Omental fat pad (tissue), 4 donors: ENCODE measurements around the gene MAFG. TPM values are rescaled to one million over a fixed set of nuclear protein-coding genes. Genes with fewer than 3 reads are reported as not detected.

ENCODE experiments used
- ATAC-seq: fragments of 150-250 bp; one replicate; pipeline ENCODE4 v1.9.1; 2016; ENCODE audit warnings: mild to moderate bottlenecking, moderate library complexity; ENCODE audit not compliant: low FRiP score
- DNase-seq: peaks from one replicate; pipeline ENCODE4 v3.0.0-alpha.2; 2019; ENCODE audit warnings: low spot score
- total RNA-seq, 4 donors: library from RNA; depleted of rRNA; stranded (reverse); fragments of >200 nt; gene quantifications; one replicate each; pipeline ENCODE4 v1.1.0, GENCODE V29; 2016
- TF ChIP-seq, protein P1 (sequence below), 3 donors: fragments of 450-650 bp; IDR thresholded peaks; one replicate each; pipeline ENCODE4 v1.5.1; 2016 to 2017; ENCODE audit warnings: antibody characterized with exemption in 3 of 3, mild to moderate bottlenecking in 3 of 3, moderate library complexity in 2 of 3

MAFG gene
- total RNA-seq, 4 donors from 2014 or later: 22.2 to 31.5 (median 25.6) TPM

DNA sequence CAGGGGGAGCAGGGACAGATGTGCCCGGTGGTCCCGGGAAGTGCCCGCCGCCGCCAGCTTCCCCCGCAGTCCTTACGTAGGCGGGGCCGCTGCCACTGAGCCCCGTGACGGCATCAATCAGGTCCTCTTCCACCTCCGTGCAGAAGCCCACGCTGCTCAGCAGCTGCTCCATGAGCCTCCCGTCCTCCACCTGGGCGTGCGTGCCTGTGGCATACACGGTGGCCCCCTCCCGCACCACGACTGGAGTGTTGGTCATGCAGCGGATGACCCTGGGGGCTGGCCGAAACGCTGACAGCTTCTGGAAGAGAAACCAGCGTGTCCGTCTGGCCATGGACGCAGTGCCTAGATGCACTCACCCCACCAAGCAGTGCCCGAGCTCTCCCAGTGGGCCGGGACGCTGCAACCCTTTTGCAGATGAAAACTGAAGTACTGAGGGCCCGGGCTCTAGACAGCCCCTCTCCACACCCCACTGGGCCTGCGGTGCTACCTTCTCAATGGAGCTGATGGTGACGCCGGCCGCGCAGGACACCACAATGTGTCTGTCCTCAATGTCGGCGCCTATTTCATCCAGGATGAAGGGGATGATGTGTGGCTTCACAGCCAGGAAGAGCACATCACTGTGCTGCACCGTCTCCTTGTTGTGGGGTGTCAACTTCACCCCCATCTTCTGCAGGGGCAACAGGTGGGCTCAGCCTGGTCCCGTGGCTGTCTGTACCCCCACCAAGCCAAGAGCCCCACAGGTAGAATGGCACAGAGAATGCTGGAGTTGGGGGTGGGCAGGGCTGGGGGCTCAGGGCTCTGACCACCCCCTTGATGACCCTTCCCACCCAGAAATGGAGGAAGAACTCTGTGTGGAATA lies 7.5 kb upstream of the MAFG start:
- TF ChIP-seq, protein P1, sequence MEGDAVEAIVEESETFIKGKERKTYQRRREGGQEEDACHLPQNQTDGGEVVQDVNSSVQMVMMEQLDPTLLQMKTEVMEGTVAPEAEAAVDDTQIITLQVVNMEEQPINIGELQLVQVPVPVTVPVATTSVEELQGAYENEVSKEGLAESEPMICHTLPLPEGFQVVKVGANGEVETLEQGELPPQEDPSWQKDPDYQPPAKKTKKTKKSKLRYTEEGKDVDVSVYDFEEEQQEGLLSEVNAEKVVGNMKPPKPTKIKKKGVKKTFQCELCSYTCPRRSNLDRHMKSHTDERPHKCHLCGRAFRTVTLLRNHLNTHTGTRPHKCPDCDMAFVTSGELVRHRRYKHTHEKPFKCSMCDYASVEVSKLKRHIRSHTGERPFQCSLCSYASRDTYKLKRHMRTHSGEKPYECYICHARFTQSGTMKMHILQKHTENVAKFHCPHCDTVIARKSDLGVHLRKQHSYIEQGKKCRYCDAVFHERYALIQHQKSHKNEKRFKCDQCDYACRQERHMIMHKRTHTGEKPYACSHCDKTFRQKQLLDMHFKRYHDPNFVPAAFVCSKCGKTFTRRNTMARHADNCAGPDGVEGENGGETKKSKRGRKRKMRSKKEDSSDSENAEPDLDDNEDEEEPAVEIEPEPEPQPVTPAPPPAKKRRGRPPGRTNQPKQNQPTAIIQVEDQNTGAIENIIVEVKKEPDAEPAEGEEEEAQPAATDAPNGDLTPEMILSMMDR (IDR thresholded peaks at IDR 0.05): no peak
- no peak for ATAC-seq
- DNase-seq: no peak

DNA sequence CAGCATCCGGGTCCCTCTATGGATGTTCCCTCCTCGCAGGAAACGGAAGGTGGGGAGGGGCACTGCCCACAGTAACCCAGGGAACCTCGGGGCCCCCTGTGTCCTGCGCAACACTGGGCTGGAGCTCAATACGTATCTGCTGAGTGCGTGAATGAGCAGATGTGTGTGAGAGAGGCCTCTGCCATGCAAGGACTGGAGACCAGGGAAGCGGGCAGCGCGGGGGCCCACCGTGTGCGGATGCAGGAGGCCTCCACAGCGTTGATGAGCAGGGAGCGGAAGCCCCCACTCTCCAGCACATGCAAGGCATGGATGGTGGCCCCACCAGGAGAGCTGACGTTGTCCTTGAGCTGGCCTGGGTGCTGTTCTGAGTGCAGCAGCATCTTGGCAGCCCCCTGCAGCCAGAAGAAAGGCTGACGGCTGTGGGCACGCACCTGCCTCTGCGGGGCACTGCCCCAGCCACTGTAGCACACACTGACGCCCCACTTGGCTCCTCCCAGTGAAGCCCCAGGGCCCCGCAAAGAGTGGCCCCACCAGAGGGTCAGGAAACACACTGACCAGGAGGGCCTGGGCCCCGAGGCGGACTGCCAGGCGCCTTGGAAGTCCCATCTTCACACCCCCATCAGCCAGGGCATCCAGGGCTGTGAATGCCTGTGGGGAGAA lies 6.7 kb upstream of the MAFG start:
- TF ChIP-seq, protein P1 (IDR thresholded peaks at IDR 0.05): no peak
- ATAC-seq (no peak), DNase-seq (no peak)

DNA sequence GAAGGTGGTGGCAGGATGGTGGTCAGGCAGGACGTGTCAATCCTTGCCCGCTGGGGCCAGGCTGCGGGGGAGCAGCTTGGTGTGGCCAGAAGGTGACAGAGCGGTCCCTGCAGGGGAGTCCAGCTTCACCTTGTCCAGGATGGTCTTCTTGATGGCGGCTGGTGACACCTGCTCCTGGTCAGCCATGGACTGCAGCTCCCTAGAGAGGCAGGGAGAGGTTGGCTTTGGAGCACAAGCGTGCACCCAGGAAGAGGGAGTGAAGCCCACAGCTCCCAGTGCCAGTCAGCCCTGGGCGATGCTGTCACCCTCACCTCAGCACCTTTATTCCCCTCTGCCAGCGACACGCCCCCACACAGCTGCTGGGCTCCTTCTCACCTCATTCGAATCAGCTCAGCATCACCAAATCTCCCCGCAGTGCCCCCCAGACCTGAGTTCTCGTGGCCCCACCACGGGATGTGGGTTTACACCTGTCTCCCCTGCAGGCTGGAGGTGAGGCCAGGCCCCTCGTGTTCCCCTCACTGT lies 5.7 kb upstream of the MAFG start:
- TF ChIP-seq, protein P1 (IDR thresholded peaks at IDR 0.05): no peak
- no peak for DNase-seq
- ATAC-seq: no peak

DNA sequence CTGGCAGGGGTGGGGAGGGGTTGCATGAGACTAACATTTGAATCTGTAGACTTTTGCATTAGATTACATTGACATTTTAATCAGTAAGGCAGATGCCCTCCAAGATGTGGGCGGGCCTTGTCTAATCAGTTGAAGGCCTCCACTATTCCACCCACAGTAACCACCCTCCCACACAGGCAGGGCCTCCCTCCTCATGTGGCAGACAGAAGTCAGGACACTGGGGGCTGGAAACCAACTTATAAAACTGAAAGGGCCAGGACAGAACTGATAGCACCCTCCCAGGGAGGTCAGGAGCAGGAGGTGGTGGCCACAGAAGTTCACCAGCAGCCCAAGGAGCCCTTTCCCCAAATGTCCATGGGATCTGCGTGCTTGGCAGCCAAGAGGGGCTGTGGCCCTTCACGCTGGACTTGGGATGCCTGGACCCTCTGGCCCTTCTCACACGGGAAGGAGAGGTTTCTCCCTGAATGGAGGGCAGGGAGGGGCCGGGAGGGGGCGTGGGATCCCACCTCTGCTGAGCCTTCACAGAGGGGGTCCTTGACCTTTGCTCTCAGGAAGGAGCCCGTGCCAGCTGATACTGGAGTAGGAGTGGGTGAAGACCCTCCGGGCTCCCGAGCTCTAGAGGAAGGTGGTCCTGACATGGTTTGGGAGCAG lies 4.9 kb upstream of the MAFG start:
- ATAC-seq (no peak), DNase-seq (no peak)
- TF ChIP-seq, protein P1 (IDR thresholded peaks at IDR 0.05): no peak

DNA sequence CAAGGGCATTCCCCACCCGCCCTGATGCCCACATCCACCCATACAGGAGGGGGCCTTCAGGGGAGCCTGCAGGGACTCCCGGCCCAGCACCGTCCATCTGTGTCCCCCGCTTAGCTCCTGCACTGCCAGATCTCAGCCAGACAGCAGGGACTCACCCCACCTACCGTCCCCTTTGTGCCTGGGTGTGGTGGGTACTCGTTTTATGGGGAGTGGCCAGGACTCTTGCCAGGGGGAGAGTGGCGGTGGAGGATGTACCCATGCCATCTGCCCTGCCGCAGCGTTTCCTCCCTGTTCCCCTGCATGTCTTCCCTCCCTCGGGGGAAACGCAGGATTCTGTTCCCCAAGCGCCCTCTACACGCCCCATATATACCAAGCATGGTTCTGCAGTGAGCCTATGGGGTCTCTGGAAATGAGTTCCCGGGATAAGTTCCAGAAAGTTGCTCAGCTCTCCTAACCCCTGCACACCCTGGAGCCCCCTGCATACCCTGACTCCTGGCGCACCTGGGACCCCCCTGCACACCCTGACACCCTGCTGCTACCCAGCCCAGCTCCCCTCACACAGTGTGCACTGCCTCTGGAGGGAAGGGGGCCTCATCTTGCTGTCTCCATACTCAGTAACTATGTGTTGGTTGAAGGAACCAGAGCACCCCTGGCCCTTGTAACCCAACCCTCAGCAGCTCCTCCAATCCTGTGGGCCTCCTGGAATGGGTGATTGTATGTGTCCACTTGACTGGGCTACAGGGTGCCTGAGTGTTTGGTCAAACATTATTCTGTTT lies 4.2 kb upstream of the MAFG start:
- TF ChIP-seq, protein P1 (IDR thresholded peaks at IDR 0.05): no peak
- ATAC-seq (no peak), DNase-seq (no peak)

DNA sequence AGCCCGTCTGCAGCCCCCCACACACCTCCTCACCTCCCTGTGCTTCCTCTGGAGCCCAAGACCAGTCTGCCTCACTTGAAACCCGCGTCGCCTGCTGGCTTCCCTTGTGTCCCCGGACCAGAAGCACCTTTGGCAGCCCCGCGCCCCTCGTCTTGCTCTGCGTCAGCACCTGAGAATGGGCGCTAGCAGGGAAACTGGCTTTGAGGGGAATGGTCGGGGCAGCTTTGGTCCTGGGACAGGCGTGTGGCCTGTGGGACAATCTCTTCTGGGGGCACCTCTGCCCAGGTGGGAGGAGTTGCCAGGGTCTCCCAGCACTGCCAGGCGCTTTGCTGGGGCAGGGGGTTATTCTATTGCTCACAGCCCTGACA lies 3.6 kb upstream of the MAFG start:
- ATAC-seq: no peak
- no peak for DNase-seq
- TF ChIP-seq, protein P1 (IDR thresholded peaks at IDR 0.05): no peak
